Stimulated activated CD8-positive, alpha-beta memory T cell treated with anti-CD3 and anti-CD28 coated beads, Interleukin-12 subunit alpha, Interleukin-12 subunit beta, amount 100 ng/mL, for 1 hour (primary cell): ENCODE measurements around the gene HEXIM2.
"Not testable (repeated sequence)": the region's sequence is repeated elsewhere in the genome, so short reads cannot be mapped to it uniquely, and the experiment has no call there.

ENCODE experiments used
- DNase-seq: peaks from one replicate; pipeline ENCODE4 v3.0.0-alpha.2; 2020; ENCODE audit warnings: low read depth

Gene HEXIM2

DNA sequence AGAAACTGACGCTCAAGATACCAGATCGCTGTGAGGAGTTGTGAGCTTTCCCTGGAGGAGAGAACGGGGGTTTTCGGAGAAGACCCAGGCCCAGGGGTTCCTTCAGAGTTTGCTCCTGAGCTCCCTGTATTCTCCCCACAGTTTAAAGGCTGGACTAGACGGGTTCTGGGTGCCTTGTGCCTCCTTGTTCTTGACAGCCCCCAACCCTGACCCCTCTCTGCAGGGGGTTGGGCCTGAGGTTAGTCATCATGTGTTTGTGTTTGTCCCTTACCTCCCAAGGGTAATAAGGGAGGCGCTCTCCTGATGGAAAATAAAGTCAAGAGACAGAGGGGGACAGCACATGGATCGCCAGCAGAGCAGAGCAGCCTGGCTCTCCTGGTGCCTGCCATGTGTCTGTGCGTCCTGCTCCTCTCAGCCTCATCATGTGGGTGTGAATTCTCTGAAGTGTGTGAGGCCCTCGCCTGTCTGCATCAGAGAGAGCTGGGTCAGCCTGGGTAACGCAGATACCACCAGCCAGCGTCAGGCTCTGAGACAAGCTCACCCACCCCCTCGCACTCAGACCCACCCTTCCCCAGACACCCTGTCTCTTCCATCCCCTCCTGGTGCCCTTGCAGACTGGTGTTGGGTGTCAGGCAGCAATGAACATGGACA lies 8.7 kb downstream of the HEXIM2 start:
- no peak for DNase-seq

DNA sequence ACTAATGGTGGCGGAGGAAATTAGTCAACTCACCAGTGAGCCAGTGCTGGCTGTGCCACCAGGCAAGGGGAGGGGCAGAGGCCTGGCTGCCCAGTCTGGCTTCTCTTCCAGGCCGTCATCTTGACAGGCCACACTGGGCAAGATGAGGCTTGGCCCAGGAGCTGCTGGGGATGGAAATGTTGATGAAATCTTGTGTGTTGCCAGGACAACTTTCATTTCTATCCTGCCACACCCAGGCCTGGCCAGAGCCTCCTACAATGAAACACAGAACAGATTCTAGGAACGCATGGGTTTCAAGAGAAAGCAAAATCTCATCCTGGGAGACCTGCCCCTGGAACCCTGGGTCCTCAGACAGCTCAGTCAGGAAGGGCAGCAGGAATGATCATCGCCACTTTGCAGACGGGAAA lies 9.3 kb downstream of the HEXIM2 start:
- no peak for DNase-seq

DNA sequence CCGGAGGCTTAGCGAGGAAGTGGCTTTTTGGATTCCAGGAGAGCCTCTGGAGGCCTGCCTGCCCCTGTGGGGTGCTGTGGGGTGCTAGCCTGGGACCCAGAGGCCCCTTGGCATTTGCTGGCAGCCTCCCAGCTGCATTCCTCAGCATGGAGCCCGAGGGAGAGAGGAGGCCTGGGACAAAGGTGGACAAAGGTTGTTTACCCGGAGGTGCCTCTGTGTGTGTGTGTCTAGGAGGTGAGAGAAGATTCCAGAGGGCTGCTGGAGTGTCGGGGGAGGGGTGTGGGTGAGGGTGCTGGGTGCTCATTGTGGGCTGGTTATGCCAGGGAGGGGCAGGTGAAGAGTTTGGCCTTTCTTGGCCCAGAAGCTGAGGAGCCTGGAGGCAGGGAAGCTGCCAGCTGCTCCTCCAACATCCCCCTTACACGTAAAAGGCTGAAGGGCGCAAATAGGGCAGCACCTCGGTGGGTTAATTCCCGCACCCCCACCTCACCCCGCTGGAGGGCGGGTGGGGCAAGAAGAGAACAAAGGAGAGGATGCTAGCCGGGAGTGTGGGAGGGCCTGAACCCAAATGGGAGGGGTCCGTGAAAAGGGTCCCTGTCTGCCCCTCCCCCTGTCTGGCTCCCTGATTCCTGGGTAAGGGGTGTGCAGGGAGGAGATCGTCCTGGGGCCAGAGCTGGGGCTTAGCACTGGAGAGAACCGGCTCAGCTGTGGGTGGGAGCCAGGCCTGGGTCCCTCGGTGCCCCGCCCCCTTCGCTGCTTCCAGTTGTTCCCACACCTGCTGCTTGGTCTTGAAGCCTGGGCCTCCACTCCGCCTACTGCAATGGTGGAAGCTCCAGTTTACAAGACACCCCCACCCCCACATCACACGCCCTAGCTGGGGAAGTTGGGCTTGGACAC lies 9.9 kb downstream of the HEXIM2 start:
- no peak for DNase-seq

- DNase-seq: no peak
Measured at GRCh38 chr17:45172232-45172540, 10.5 kb downstream of the HEXIM2 start.

DNA sequence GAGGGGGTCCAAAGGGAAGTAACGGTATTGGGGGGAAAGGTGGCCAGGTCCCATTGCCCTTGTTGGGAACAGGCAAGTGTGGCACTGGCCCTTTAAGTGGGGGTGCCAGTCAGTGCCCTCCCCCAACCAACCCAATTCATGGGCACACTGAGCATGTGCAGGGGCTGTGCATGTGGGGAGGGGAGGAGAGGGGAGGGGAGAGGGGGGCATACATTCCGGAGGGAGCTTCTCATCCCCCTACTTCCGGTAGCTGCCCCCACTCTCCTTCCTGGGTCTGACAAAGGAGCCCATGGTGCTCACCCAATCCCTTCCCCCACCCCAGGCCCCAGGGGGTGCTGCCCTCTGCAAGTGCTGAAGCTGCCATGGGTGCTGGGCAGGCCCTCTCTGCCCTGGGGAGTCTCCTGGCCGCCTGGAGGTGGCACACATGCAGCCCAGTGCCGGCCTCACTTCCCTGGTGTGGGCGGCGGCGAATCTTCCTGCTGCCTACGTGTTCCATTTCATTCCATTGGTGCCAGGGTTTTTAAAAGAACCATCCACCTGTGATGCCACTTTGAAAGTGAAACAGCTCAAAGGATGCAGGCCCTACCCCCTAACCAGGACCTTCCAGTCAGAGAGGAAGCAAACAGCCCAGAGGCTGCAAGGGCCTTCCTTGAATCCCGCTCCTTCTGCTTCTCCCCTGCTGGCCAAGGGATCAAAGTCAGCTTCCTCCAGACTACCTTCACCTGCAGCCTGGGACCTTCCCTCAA lies 11.0 kb downstream of the HEXIM2 start:
- DNase-seq: peak; percentile 23

GRCh38 chr17:45175759-45176115 lies 14.1 kb downstream of the HEXIM2 start:
- no peak for DNase-seq

- DNase-seq: no peak
Measured at GRCh38 chr17:45177563-45177962, 15.9 kb downstream of the HEXIM2 start.

GRCh38 chr17:45184144-45184543 lies 22.5 kb downstream of the HEXIM2 start:
- DNase-seq: no peak

DNA sequence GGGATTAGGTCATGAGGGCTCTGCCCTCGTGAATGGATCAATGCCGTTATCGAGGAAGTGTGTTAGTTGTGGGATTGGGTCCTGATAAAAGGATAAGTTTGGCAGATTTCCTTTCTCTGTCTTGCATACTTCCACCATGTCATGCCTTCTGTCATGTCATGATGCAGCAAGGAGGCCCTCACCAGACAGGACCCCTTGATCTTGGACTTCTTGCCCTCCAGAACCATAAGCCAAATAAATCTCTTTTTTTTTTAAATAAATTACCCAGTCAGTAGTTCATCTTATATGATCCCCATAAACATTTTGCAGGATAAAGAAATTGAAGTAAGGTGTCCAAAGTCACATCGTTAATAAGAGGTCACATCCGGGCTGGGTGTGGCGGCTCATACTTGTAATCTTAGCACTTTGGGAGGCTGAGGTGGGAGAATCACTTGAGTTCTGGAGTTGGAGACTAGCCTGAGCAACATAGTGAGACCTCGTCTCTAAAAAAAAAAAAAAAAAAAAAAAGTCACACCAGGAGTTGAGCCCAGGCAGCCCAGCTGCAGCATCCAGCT lies 25.2 kb downstream of the HEXIM2 start:
- no peak for DNase-seq

GRCh38 chr17:45189009-45189408 lies 27.3 kb downstream of the HEXIM2 start:
- no peak for DNase-seq

DNA sequence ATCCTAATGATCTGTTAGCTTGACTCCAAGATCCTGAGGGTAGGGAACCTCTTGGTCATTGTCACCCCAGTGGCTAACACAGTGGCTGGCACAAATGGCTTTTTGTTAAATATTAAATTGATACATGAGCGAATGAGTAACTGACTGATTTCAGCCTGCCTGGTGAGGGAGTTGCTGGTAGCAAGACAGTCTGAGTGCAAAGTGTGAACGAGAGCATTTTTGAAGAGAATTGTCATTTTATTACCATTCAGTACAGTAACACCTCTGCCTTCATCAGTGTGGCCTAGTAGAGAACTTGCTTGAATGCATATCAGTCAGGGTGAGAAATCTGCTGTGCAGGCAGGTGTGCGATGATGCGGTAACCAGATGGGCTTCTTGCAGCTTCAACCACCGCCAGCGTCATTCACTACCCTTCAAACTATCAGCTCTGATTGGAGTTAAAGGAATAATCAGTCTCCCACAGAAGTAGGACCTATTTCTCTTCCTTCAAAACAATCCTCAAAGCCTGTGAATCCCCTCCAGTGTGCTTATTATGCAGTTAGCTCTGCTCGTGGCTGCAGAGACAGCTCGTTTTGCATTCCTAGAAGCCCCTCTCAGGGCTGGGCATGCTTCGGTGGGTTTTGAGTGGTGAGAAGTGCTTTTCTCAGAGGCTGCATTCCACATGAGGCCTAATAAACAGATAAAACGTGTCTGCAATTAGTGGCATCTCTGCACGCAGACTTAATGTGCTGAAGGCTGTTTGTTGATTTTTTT lies 29.0 kb downstream of the HEXIM2 start:
- DNase-seq: no peak

GRCh38 chr17:45195424-45195823 lies 33.7 kb downstream of the HEXIM2 start:
- no peak for DNase-seq

- no peak for DNase-seq
Measured at GRCh38 chr17:45197108-45197507, 35.4 kb downstream of the HEXIM2 start.

- peak; percentile 79 for DNase-seq
Measured at GRCh38 chr17:45197555-45198334, 36.1 kb downstream of the HEXIM2 start.

- DNase-seq: no peak
Measured at GRCh38 chr17:45200701-45201100, 39.0 kb downstream of the HEXIM2 start.

DNA sequence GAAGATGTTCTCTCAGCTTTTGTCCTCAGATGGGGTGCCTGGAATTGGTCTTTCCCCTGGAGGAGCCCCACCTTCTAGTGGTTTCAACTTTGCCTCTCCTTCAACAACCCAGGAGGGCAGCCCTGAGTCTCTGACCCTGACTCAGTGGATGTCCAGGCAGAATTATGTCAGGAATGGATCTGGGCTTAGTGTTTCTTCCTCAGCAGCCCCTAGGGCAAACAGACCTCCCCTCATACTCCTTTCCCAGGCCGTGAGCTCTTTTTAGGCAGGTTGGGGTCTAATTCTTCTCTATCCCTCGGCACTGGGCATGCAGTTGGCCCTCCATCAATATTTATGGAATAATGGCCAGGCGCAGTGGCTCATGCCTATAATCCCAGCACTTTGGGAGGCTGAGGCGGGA lies 39.8 kb downstream of the HEXIM2 start:
- DNase-seq: no peak

GRCh38 chr17:45201880-45202279 lies 40.2 kb downstream of the HEXIM2 start:
- DNase-seq: not testable (repeated sequence)

- DNase-seq: peak; percentile 87
Measured at GRCh38 chr17:45218895-45219661, 57.4 kb downstream of the HEXIM2 start.
